HL-60 (cell line): ENCODE measurements around the gene GREB1.

Experiments used
- DNase-seq, 2 experiments: peaks; one replicate each; pipeline ENCODE4 v3.0.0-alpha.2; 2010 to 2020; ENCODE audit warnings: low read depth in 1 of 2, low spot score in 1 of 2
- H3K27ac ChIP-seq: fragments of 250-450 bp; sonication (Bioruptor Pico); replicated peaks from 2 replicates; pipeline ENCODE4 v1.5.1; 2020; ENCODE audit warnings: mild to moderate bottlenecking, moderate library complexity
- H3K27me3 ChIP-seq: fragments of 250-450 bp; sonication (Bioruptor Pico); 2 replicates; pipeline ENCODE4 v1.5.1; 2021; ENCODE audit warnings: mild to moderate bottlenecking, moderate library complexity; ENCODE audit not compliant: insufficient read depth, poor library complexity, severe bottlenecking
- H3K4me3 ChIP-seq: replicated peaks from 2 replicates; pipeline ENCODE4 v1.5.1; 2011; ENCODE audit warnings: mild to moderate bottlenecking, control low read depth, low read length; ENCODE audit not compliant: insufficient read depth
- CTCF ChIP-seq: IDR thresholded peaks from one replicate; pipeline ENCODE4 v1.5.1; 2011; ENCODE audit warnings: low read length, control low read depth, inconsistent platforms; ENCODE audit not compliant: insufficient read depth
- GABPA ChIP-seq: IDR thresholded peaks from 2 replicates; pipeline ENCODE4 v1.6.1; 2012; ENCODE audit warnings: low read depth
- POLR2AphosphoS5 ChIP-seq: IDR thresholded peaks from 2 replicates; pipeline ENCODE4 v1.6.1; 2012; ENCODE audit warnings: low read depth
- REST ChIP-seq: IDR thresholded peaks from 2 replicates; pipeline ENCODE4 v1.6.1; 2012; ENCODE audit warnings: low read depth; ENCODE audit not compliant: insufficient replicate concordance
- SPI1 ChIP-seq: IDR thresholded peaks from 2 replicates; pipeline ENCODE4 v1.6.1; 2012; ENCODE audit warnings: low read depth, mild to moderate bottlenecking, borderline replicate concordance

Gene GREB1

GRCh38 chr2:11512431-11512830 lies 21.4 kb upstream of the GREB1 start:
- Histone ChIP-seq H3K27me3 (no peaks in the 10 kb centered on the region), H3K4me3 (no peak overlapping the region), H3K27ac (no peak overlapping the region)
- DNase-seq = no peak
- TF ChIP-seq REST (no peak), GABPA (no peak), SPI1 (no peak), POLR2AphosphoS5 (no peak), CTCF (no peak)

- TF ChIP-seq REST = no peak
- no peak for TF ChIP-seq GABPA
- TF ChIP-seq CTCF = no peak
- no peak for TF ChIP-seq POLR2AphosphoS5
- TF ChIP-seq SPI1 = no peak
- Histone ChIP-seq H3K27me3 (no peaks in the 10 kb centered on the region), H3K4me3 (no peak overlapping the region), H3K27ac (no peak overlapping the region)
- no peak for DNase-seq
Observed at GRCh38 chr2:11513319-11513718, 20.5 kb upstream of the GREB1 start.

GRCh38 chr2:11514081-11514730 lies 19.6 kb upstream of the GREB1 start:
- Histone ChIP-seq H3K27me3 (no peaks in the 10 kb centered on the region), H3K27ac (no peak overlapping the region), H3K4me3 (no peak overlapping the region)
- TF ChIP-seq SPI1 (no peak), POLR2AphosphoS5 (no peak), REST (no peak), CTCF (no peak), GABPA (no peak)
- no peak for DNase-seq
